ENCODE results near the gene MAST1. TPM values are rescaled to one million over a fixed set of nuclear protein-coding genes. Genes with fewer than 3 reads are reported as not detected.

The MAST1 gene
- total RNA-seq, 1 donor from 2014 or later: 17.7 TPM

GRCh38 chr19:12868540-12869112 is 30.3 kb downstream of the MAST1 start:
- DNase-seq (ENCODE audit: low read depth, low spot score): no peak
- Mint-ChIP-seq H3K27me3 (ENCODE audit: low read depth) (peaks cover 2% of the 10 kb centered on the region), H3K36me3 (ENCODE audit: low read depth) (peaks cover 15% of the 10 kb centered on the region), H3K27ac (ENCODE audit: unreplicated experiment) (no peak overlapping the region), H3K4me1 (peaks cover 9% of the 10 kb centered on the region), H3K9me3 (peaks cover 6% of the 10 kb centered on the region), H3K4me3 (peak overlapping the region; percentile 31)
- TF ChIP-seq, protein P1, sequence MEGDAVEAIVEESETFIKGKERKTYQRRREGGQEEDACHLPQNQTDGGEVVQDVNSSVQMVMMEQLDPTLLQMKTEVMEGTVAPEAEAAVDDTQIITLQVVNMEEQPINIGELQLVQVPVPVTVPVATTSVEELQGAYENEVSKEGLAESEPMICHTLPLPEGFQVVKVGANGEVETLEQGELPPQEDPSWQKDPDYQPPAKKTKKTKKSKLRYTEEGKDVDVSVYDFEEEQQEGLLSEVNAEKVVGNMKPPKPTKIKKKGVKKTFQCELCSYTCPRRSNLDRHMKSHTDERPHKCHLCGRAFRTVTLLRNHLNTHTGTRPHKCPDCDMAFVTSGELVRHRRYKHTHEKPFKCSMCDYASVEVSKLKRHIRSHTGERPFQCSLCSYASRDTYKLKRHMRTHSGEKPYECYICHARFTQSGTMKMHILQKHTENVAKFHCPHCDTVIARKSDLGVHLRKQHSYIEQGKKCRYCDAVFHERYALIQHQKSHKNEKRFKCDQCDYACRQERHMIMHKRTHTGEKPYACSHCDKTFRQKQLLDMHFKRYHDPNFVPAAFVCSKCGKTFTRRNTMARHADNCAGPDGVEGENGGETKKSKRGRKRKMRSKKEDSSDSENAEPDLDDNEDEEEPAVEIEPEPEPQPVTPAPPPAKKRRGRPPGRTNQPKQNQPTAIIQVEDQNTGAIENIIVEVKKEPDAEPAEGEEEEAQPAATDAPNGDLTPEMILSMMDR (conservative IDR thresholded peaks at IDR 0.05): no peak

GRCh38 chr19:12871681-12872080 is 33.4 kb downstream of the MAST1 start:
- Mint-ChIP-seq H3K9me3 (peaks cover 6% of the 10 kb centered on the region), H3K27ac (ENCODE audit: unreplicated experiment) (no peak overlapping the region), H3K27me3 (ENCODE audit: low read depth) (peaks cover 2% of the 10 kb centered on the region), H3K4me1 (peaks cover 7% of the 10 kb centered on the region), H3K36me3 (ENCODE audit: low read depth) (peaks cover 15% of the 10 kb centered on the region), H3K4me3 (peak overlapping the region; percentile 45)
- TF ChIP-seq, protein P1 (conservative IDR thresholded peaks at IDR 0.05): no peak
- DNase-seq (ENCODE audit: low read depth, low spot score): no peak

- peaks cover 15% of the 10 kb centered on the region for H3K36me3 Mint-ChIP-seq (ENCODE audit: low read depth)
Observed at GRCh38 chr19:12872255-12872654, 33.9 kb downstream of the MAST1 start.

DNA sequence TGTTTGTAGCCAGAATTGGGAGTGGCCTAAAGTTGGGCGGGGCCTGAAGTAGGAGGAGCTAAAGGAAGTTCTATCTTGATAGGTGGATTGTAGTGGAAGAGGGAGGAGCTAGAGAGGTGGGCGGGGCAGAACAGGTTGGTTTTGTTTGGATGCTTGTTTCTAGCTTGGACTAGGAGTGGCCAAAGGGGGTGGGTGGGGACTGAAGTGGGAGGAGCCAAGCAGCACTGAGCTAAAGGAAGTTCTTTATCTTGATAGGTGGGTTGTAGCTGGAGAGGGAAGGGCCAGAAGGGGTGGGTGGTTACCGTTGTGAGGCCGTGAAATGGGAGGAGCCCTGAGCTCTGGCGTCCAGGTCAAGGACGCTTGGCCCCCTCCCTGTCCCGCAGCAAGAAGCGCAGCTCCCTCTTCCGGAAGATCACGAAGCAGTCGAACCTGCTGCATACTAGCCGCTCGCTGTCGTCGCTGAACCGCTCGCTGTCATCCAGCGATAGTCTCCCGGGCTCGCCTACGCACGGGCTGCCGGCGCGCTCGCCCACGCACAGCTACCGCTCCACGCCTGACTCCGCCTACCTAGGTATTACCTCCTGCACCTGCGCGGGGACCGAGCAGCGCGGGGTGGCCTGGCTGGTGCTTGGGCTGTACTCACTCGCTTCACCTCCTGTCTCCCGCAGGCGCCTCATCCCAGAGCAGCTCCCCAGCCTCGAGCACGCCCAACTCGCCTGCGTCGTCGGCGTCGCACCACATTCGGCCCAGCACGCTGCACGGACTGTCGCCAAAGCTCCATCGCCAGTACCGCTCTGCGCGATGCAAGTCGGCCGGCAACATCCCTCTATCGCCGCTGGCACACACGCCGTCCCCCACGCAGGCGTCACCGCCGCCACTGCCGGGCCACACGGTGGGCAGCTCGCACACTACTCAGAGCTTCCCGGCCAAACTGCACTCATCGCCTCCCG is 34.9 kb downstream of the MAST1 start:
- Mint-ChIP-seq H3K27ac (ENCODE audit: unreplicated experiment) (no peak overlapping the region), H3K4me3 (no peak overlapping the region), H3K36me3 (ENCODE audit: low read depth) (peaks cover 15% of the 10 kb centered on the region), H3K27me3 (ENCODE audit: low read depth) (peaks cover 2% of the 10 kb centered on the region), H3K4me1 (no peaks in the 10 kb centered on the region), H3K9me3 (peaks cover 6% of the 10 kb centered on the region)
- no peak for DNase-seq (ENCODE audit: low read depth, low spot score)
- TF ChIP-seq, protein P1 (conservative IDR thresholded peaks at IDR 0.05): no peak

More at GRCh38 chr19:12872255-12872654, 33.9 kb downstream of the MAST1 start:
- no peak overlapping the region for H3K27ac Mint-ChIP-seq (ENCODE audit: unreplicated experiment)
- H3K4me3 Mint-ChIP-seq: peak overlapping the region; percentile 45
- peaks cover 1% of the 10 kb centered on the region for H3K4me1 Mint-ChIP-seq
- TF ChIP-seq, protein P1 (conservative IDR thresholded peaks at IDR 0.05): no peak
- DNase-seq (ENCODE audit: low read depth, low spot score): no peak
- peaks cover 2% of the 10 kb centered on the region for H3K27me3 Mint-ChIP-seq (ENCODE audit: low read depth)
- peaks cover 6% of the 10 kb centered on the region for H3K9me3 Mint-ChIP-seq

DNA sequence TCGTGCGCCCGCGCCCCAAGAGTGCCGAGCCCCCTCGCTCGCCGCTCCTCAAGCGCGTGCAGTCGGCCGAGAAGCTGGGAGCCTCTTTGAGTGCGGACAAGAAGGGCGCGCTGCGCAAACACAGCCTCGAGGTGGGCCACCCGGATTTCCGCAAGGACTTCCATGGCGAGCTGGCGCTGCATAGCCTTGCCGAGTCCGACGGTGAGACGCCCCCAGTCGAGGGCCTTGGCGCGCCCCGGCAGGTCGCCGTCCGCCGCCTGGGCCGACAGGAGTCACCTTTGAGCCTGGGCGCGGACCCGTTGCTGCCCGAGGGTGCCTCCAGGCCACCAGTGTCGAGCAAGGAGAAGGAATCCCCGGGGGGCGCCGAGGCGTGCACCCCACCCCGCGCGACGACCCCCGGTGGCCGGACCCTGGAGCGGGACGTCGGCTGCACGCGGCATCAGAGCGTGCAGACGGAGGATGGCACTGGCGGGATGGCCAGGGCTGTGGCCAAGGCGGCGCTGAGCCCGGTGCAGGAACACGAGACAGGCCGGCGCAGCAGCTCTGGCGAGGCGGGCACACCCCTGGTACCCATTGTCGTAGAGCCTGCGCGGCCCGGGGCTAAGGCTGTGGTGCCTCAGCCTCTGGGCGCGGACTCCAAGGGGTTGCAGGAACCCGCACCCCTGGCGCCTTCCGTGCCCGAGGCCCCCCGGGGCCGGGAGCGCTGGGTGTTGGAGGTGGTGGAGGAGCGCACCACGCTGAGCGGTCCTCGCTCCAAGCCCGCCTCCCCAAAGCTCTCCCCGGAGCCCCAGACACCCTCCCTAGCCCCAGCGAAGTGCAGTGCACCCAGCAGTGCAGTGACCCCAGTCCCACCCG is 35.8 kb downstream of the MAST1 start:
- Mint-ChIP-seq H3K36me3 (ENCODE audit: low read depth) (peaks cover 12% of the 10 kb centered on the region), H3K27ac (ENCODE audit: unreplicated experiment) (no peak overlapping the region), H3K4me1 (no peaks in the 10 kb centered on the region), H3K9me3 (peaks cover 6% of the 10 kb centered on the region), H3K4me3 (no peak overlapping the region), H3K27me3 (ENCODE audit: low read depth) (peaks cover 6% of the 10 kb centered on the region)
- TF ChIP-seq, protein P1 (conservative IDR thresholded peaks at IDR 0.05): no peak
- DNase-seq (ENCODE audit: low read depth, low spot score): no peak
